GM12878 (cell line): ENCODE results near the gene BORCS6. TPM values are rescaled to one million over a fixed set of nuclear protein-coding genes. Genes with fewer than 3 reads are reported as not detected.

Experiments used
- CTCF ChIP-seq, 3 experiments: IDR thresholded peaks in 2 of 3; conservative IDR thresholded peaks in 1 of 3; 2 replicates each; pipeline ENCODE4 v1.5.1; 2011; ENCODE audit warnings: low read depth in 3 of 3, low read length in 3 of 3, mild to moderate bottlenecking in 3 of 3, control low read depth in 2 of 3, moderate library complexity in 2 of 3, inconsistent platforms in 1 of 3, mixed read lengths in 1 of 3; ENCODE audit not compliant: control insufficient read depth in 2 of 3, insufficient read depth in 1 of 3; ENCODE audit errors: extremely low read depth in 1 of 3
- ELK1 ChIP-seq: IDR thresholded peaks from 2 replicates; pipeline ENCODE4 v1.6.1; 2012; ENCODE audit warnings: low read depth, low read length, improper control_type of control experiment
- HSF1 ChIP-seq: fragments of 150-350 bp; IDR thresholded peaks from 2 replicates; pipeline ENCODE4 v1.6.1; 2014; ENCODE audit warnings: mild to moderate bottlenecking, low read depth, low read length
- LARP7 ChIP-seq: fragments of 450-650 bp; IDR thresholded peaks from 2 replicates; pipeline ENCODE4 v1.6.1; 2017; ENCODE audit warnings: mild to moderate bottlenecking
- POLR2AphosphoS2 ChIP-seq: IDR thresholded peaks from 2 replicates; pipeline ENCODE4 v1.6.1; 2011; ENCODE audit warnings: low read depth, mild to moderate bottlenecking, low read length, improper control_type of control experiment, moderate library complexity
- SIN3A ChIP-seq: IDR thresholded peaks from 2 replicates; pipeline ENCODE4 v1.6.1; 2012; ENCODE audit warnings: low read depth, low read length, improper control_type of control experiment
- ZBED1 ChIP-seq: IDR thresholded peaks from 2 replicates; pipeline ENCODE4 v1.6.1; 2016; ENCODE audit warnings: borderline replicate concordance
- polyA plus RNA-seq, 11 experiments: library from polyadenylated mRNA; depleted of rRNA in 4 of 11; unstranded in 6 of 11; stranded (reverse) in 5 of 11; fragments of >200 nt; fragmentation: Nextera tagmentation in 4 of 11; fragmentation: Illumina TruSeq in 1 of 11; extraction: Ambion mirVana in 4 of 11; extraction: Trizol in 1 of 11; gene quantifications; 1 replicate in 1 of 11; 2 replicates in 10 of 11; pipeline versions ENCODE4 v1.2.1 to v1.2.3, GENCODE V29; 2011 to 2016; ENCODE audit warnings: inconsistent platforms in 2 of 11, missing spikeins in 2 of 11, low read depth in 1 of 11
- total RNA-seq, 4 experiments: library from RNA; depleted of rRNA in 3 of 4; stranded (reverse); fragments of >200 nt in 3 of 4; fragmentation: Illumina TruSeq in 1 of 4; extraction: Trizol in 1 of 4; gene quantifications; 2 replicates each; pipeline versions ENCODE4 v1.2.1 to v1.2.3, GENCODE V29; 2013 to 2021
- TF ChIP-seq, protein P1 (sequence below): fragments of 450-650 bp; formaldehyde crosslinking; IDR thresholded peaks from 2 replicates; pipeline ENCODE4 v1.5.0; 2022; ENCODE audit warnings: mild to moderate bottlenecking, missing genetic modification characterization
- TF ChIP-seq, protein P2 (sequence below): fragments of 450-650 bp; IDR thresholded peaks from 2 replicates; pipeline ENCODE4 v1.6.1; 2017; ENCODE audit warnings: mild to moderate bottlenecking, low read depth, inconsistent platforms; ENCODE audit not compliant: poor library complexity, severe bottlenecking
- TF ChIP-seq, protein P3 (sequence below): fragments of 450-650 bp; IDR thresholded peaks from 2 replicates; pipeline ENCODE4 v1.6.1; 2017; ENCODE audit warnings: mild to moderate bottlenecking, moderate library complexity

Gene BORCS6
- total and polyA plus RNA-seq, 10 of the 15 experiments (the other 5 are each of a cell fraction or from before 2014, with no cell fraction given) = 0.37 to 14.1 (median 6.7) TPM

GRCh38 chr17:8225813-8226535, 36.0 kb upstream of the BORCS6 start (continued):
- TF ChIP-seq POLR2AphosphoS2 = no peak; the same call in 1 of the 2 replicates
- TF ChIP-seq ELK1 = no peak
- TF ChIP-seq, protein P1, sequence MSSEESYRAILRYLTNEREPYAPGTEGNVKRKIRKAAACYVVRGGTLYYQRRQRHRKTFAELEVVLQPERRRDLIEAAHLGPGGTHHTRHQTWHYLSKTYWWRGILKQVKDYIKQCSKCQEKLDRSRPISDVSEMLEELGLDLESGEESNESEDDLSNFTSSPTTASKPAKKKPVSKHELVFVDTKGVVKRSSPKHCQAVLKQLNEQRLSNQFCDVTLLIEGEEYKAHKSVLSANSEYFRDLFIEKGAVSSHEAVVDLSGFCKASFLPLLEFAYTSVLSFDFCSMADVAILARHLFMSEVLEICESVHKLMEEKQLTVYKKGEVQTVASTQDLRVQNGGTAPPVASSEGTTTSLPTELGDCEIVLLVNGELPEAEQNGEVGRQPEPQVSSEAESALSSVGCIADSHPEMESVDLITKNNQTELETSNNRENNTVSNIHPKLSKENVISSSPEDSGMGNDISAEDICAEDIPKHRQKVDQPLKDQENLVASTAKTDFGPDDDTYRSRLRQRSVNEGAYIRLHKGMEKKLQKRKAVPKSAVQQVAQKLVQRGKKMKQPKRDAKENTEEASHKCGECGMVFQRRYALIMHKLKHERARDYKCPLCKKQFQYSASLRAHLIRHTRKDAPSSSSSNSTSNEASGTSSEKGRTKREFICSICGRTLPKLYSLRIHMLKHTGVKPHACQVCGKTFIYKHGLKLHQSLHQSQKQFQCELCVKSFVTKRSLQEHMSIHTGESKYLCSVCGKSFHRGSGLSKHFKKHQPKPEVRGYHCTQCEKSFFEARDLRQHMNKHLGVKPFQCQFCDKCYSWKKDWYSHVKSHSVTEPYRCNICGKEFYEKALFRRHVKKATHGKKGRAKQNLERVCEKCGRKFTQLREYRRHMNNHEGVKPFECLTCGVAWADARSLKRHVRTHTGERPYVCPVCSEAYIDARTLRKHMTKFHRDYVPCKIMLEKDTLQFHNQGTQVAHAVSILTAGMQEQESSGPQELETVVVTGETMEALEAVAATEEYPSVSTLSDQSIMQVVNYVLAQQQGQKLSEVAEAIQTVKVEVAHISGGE = no peak
- TF ChIP-seq, protein P2, sequence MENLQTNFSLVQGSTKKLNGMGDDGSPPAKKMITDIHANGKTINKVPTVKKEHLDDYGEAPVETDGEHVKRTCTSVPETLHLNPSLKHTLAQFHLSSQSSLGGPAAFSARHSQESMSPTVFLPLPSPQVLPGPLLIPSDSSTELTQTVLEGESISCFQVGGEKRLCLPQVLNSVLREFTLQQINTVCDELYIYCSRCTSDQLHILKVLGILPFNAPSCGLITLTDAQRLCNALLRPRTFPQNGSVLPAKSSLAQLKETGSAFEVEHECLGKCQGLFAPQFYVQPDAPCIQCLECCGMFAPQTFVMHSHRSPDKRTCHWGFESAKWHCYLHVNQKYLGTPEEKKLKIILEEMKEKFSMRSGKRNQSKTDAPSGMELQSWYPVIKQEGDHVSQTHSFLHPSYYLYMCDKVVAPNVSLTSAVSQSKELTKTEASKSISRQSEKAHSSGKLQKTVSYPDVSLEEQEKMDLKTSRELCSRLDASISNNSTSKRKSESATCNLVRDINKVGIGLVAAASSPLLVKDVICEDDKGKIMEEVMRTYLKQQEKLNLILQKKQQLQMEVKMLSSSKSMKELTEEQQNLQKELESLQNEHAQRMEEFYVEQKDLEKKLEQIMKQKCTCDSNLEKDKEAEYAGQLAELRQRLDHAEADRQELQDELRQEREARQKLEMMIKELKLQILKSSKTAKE = peak; percentile 63
- peak; percentile 73; the same call in 1 of the 2 replicates for TF ChIP-seq HSF1
- TF ChIP-seq CTCF (IDR thresholded peaks at IDR 0.05 in 2 of 3, conservative IDR thresholded peaks at IDR 0.05 in 1 of 3; ENCODE audit: control insufficient read depth in 2 of 3, extremely low read depth in 1 of 3, insufficient read depth in 1 of 3, low read depth in 3 of 3, low read length in 3 of 3) = no peak
- no peak for TF ChIP-seq LARP7
- TF ChIP-seq ZBED1 = peak; percentile 68; the same call in 1 of the 2 replicates
- no peak for TF ChIP-seq SIN3A
- TF ChIP-seq, protein P3, sequence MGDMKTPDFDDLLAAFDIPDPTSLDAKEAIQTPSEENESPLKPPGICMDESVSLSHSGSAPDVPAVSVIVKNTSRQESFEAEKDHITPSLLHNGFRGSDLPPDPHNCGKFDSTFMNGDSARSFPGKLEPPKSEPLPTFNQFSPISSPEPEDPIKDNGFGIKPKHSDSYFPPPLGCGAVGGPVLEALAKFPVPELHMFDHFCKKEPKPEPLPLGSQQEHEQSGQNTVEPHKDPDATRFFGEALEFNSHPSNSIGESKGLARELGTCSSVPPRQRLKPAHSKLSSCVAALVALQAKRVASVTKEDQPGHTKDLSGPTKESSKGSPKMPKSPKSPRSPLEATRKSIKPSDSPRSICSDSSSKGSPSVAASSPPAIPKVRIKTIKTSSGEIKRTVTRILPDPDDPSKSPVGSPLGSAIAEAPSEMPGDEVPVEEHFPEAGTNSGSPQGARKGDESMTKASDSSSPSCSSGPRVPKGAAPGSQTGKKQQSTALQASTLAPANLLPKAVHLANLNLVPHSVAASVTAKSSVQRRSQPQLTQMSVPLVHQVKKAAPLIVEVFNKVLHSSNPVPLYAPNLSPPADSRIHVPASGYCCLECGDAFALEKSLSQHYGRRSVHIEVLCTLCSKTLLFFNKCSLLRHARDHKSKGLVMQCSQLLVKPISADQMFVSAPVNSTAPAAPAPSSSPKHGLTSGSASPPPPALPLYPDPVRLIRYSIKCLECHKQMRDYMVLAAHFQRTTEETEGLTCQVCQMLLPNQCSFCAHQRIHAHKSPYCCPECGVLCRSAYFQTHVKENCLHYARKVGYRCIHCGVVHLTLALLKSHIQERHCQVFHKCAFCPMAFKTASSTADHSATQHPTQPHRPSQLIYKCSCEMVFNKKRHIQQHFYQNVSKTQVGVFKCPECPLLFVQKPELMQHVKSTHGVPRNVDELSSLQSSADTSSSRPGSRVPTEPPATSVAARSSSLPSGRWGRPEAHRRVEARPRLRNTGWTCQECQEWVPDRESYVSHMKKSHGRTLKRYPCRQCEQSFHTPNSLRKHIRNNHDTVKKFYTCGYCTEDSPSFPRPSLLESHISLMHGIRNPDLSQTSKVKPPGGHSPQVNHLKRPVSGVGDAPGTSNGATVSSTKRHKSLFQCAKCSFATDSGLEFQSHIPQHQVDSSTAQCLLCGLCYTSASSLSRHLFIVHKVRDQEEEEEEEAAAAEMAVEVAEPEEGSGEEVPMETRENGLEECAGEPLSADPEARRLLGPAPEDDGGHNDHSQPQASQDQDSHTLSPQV = no peak
